HepG2 (cell line): ENCODE measurements around the gene ZBTB2.

Experiments used
- E2F2 ChIP-seq: sonication (generic); formaldehyde crosslinking; IDR thresholded peaks from 2 replicates; pipeline ENCODE4 v1.4.0; 2020; ENCODE audit warnings: missing genetic modification reagents, borderline replicate concordance
- KIAA2018 ChIP-seq: sonication (generic); formaldehyde crosslinking; IDR thresholded peaks from 2 replicates; pipeline ENCODE4 v1.5.0; 2020; ENCODE audit warnings: mild to moderate bottlenecking, missing genetic modification reagents, borderline replicate concordance
- TCF7L2 ChIP-seq: IDR thresholded peaks from 2 replicates; pipeline ENCODE4 v1.6.1; 2011; ENCODE audit warnings: mild to moderate bottlenecking, low read depth, low read length, moderate library complexity

DNA sequence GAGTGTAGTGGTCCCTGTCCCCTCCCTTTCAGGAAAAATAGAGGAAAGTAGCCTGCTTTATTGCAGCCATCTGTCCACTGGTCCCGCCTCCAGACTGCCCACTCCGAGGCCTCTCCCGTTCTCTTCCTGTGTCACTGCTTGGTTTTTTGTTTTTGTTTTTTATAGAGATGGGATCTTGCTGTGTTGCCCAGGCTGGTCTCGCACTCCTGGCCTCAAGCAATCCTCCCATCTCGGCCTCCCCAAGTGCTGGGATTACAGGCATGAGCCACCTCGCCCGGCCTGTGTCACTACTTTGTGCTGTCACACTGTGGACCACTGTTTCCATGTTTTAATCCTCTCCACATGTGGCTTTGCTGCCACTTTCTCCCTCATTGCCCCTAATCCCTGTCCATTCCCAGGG is 71.2 kb downstream of the ZBTB2 start:
- TF ChIP-seq E2F2 (CRISPR knock-in tag), result no peak
- TF ChIP-seq KIAA2018, result no peak
- no peak for TF ChIP-seq TCF7L2
